ES-I3 (cell line): Measurements from ENCODE around the gene ITPR3.
"Not testable (repeated sequence)": the region's sequence is repeated elsewhere in the genome, so short reads cannot be mapped to it uniquely, and the experiment has no call there.

Experiments
- H3K36me3 ChIP-seq: 2 replicates; pipeline ENCODE4 v1.6.1; 2013; ENCODE audit warnings: mild to moderate bottlenecking, low read length, control low read depth, moderate library complexity; ENCODE audit not compliant: insufficient read depth
- H3K4me1 ChIP-seq: 2 replicates; pipeline ENCODE4 v1.6.1; 2013; ENCODE audit warnings: mild to moderate bottlenecking, control low read depth, low read length; ENCODE audit not compliant: insufficient read depth
- H3K9ac ChIP-seq: 2 replicates; pipeline ENCODE4 v1.6.1; 2013; ENCODE audit warnings: low read depth, mild to moderate bottlenecking, low read length, moderate library complexity
- H3K9me3 ChIP-seq: 2 replicates; pipeline ENCODE4 v1.6.1; 2013; ENCODE audit warnings: mild to moderate bottlenecking, low read length, moderate library complexity; ENCODE audit not compliant: control insufficient read depth, insufficient read depth

ITPR3 gene

DNA sequence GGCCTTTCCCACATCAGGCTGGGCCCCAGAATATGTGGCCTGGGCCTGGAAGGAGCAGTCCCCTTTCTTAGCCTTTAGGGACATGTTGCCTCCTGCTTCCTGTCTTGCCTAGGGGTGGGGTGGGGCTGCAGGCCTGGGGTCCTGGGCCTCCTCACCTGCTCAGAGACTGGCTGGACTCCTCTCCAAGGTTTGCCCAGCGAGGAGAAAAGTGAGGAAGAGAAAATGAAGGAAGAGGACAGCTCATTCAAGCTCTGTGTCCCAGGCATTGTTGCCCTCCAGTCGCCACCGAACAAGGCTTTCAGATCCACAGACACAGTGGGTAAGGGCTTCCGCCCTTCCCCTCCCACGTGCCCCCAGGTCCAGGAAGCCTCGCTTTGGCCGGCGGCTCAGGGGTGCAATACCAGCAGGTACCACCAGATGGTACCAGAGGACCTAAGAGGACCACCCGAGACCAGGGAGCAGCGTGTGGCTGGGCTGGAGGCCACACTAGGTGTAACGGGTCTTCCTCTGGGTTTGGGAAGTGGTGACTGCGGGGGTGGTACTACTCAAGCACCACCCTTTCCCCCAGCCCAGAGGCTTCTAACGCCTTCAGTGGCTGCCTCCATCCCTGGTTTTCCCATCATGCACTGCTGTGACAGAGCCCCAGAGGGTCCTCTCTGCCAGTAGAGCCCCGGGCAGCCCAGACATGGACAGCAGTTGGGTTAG, 35.6 kb upstream of the ITPR3 start:
- no peaks in the 10 kb centered on the region for H3K36me3 ChIP-seq
- H3K4me1 ChIP-seq: peaks cover 18% of the 10 kb centered on the region; the same call in 1 of the 2 replicates
- no peaks in the 10 kb centered on the region for H3K9me3 ChIP-seq
- H3K9ac ChIP-seq: no peak overlapping the region

- no peaks in the 10 kb centered on the region for H3K9me3 ChIP-seq
- H3K4me1 ChIP-seq: peaks cover 24% of the 10 kb centered on the region
- H3K36me3 ChIP-seq: no peaks in the 10 kb centered on the region
- H3K9ac ChIP-seq: no peak overlapping the region
Measured at GRCh38 chr6:33586108-33586640, 34.9 kb upstream of the ITPR3 start.

DNA sequence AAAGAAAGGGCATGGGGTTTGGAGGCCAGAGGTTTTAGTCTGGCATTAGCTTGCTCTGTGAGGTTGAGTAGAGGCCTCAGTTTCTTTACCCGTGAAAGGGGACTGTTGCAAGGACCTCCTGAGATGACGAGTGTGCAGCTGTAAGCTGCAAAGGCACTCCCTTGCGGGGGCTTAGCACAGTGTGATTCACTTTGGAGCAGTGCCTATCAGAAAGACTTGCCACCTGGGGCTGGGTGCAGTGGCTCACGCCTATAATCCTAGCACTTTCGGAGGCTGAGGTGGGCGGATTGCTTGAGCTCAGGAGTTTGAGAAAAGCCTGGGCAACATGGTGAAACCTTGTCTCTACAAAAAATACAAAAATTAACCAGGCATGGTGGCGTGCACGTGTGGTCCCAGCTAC, 33.6 kb upstream of the ITPR3 start:
- no peaks in the 10 kb centered on the region for H3K9me3 ChIP-seq
- no peaks in the 10 kb centered on the region for H3K36me3 ChIP-seq
- peaks cover 30% of the 10 kb centered on the region for H3K4me1 ChIP-seq
- H3K9ac ChIP-seq: no peak overlapping the region

GRCh38 chr6:33588894-33589293, 32.2 kb upstream of the ITPR3 start:
- peaks cover 22% of the 10 kb centered on the region for H3K4me1 ChIP-seq
- no peaks in the 10 kb centered on the region for H3K9me3 ChIP-seq
- H3K9ac ChIP-seq: no peak overlapping the region
- H3K36me3 ChIP-seq: no peaks in the 10 kb centered on the region

GRCh38 chr6:33589392-33589730, 31.8 kb upstream of the ITPR3 start:
- no peaks in the 10 kb centered on the region for H3K9me3 ChIP-seq
- no peak overlapping the region for H3K9ac ChIP-seq
- peaks cover 21% of the 10 kb centered on the region for H3K4me1 ChIP-seq
- H3K36me3 ChIP-seq: no peaks in the 10 kb centered on the region

- Histone ChIP-seq H3K9me3 (no peaks in the 10 kb centered on the region), H3K9ac (peak overlapping the region; percentile 9; the same call in 1 of the 2 replicates), H3K4me1 (peaks cover 21% of the 10 kb centered on the region), H3K36me3 (no peaks in the 10 kb centered on the region)
Measured at GRCh38 chr6:33589731-33590530, 31.2 kb upstream of the ITPR3 start.

DNA sequence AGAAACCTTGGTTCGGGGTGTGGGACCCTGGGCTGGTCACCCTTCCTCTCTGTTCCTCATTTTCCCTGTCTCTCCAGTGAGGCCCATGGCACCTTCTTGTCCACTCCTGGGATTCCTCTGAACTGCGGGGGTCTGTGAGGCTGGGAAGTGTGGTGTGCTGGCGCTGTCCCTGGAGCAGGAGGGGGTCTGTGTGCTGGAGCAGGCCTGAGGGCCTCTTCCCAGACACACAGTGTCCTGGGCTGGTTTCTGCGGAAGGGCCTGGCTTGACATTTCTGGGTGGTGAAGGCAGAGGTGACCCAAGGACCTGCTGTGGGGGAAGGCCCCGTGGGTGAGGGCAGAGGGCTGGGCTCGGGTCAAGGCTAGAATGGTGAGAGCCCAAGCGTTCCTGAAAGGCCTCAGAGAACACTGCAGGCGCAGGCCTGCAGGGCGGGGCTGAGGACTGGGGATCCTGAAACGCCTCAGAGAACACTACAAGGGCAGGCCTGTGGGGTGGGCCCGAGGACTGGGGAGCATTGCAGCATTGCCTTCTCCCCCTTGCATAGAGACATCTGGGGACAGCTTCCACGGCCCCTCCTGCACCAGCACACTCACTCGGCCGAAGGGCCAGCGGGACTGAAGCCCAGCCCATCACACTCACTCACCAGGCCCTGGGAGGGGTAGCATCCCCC, 30.5 kb upstream of the ITPR3 start:
- peaks cover 25% of the 10 kb centered on the region for H3K4me1 ChIP-seq
- H3K9me3 ChIP-seq: no peaks in the 10 kb centered on the region
- peak overlapping the region; percentile 23; the same call in 1 of the 2 replicates for H3K9ac ChIP-seq

GRCh38 chr6:33591424-33592032, 29.6 kb upstream of the ITPR3 start:
- peaks cover 25% of the 10 kb centered on the region for H3K4me1 ChIP-seq
- H3K9ac ChIP-seq: no peak overlapping the region
- H3K9me3 ChIP-seq: no peaks in the 10 kb centered on the region
- no peaks in the 10 kb centered on the region for H3K36me3 ChIP-seq

More for the DNA sequence above, 30.5 kb upstream of the ITPR3 start:
- no peaks in the 10 kb centered on the region for H3K36me3 ChIP-seq

- Histone ChIP-seq H3K4me1 (peaks cover 25% of the 10 kb centered on the region), H3K9ac (no peak overlapping the region), H3K9me3 (no peaks in the 10 kb centered on the region), H3K36me3 (no peaks in the 10 kb centered on the region)
Measured at GRCh38 chr6:33592280-33592594, 28.9 kb upstream of the ITPR3 start.

GRCh38 chr6:33592595-33593413, 28.3 kb upstream of the ITPR3 start:
- no peaks in the 10 kb centered on the region for H3K9me3 ChIP-seq
- H3K9ac ChIP-seq: peak overlapping the region; percentile 44; the same call in 1 of the 2 replicates
- no peaks in the 10 kb centered on the region for H3K36me3 ChIP-seq
- H3K4me1 ChIP-seq: peaks cover 25% of the 10 kb centered on the region

DNA sequence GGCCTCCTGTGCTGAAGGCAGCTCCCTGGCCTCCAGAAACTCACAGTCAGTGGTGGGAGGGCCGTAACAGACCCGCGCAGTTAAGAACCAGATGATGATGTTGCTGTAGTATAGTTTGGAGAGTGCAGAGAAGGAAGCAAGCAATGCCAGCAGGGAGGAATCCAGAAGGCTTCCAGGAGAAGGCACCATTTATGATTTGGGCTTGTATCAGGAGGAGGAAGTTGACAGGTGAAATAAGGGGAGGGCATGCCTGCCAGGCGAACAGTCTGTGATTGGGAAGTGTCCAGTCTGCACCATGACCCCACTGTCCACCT, 27.8 kb upstream of the ITPR3 start:
- peak overlapping the region; percentile 44; the same call in 1 of the 2 replicates for H3K9ac ChIP-seq

DNA sequence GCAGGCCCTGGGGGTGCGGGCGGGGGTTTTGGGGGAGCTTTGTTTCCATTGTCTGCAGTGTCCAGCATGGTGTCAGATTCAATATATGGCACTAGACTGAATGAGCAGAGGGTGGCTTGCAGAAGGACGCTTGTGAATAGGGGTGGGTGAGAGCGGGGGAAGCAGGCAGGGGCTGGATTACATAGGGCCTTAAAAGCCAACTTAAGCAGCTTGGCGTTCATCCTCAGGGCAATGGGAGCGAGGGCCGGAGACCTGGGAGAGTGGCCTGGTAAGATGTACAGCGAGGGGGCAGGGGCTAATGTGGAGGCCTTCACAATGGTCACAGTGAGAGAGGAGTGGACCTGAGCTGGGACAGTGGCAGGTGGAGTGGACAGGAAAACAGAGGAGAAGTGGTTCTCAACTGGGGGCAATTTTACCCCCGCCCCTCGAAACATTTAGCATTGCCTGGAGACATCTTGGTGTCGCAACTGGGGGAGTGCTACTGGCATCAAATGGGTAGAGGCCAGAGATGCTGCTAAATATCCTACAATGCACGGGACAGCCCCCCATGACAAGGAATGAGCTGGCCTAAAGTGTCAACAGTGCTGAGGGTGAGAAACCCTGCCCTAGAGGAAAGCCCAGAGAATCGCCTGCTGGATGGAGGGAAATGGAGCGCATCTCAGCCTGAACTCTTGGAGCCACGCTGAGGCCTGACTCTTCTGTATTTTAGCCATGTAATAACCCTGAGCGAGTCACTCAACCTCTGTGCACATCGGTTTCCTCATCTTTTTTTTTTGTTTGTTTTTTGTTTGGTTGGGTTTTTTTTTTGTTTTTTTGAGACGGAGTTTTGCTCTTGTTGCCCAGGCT, 25.9 kb upstream of the ITPR3 start:
- Histone ChIP-seq H3K9ac (no peak overlapping the region), H3K36me3 (no peaks in the 10 kb centered on the region), H3K9me3 (no peaks in the 10 kb centered on the region), H3K4me1 (peaks cover 21% of the 10 kb centered on the region)

More for the DNA sequence above, 27.8 kb upstream of the ITPR3 start:
- Histone ChIP-seq H3K4me1 (peaks cover 25% of the 10 kb centered on the region), H3K36me3 (no peaks in the 10 kb centered on the region), H3K9me3 (no peaks in the 10 kb centered on the region)

GRCh38 chr6:33596894-33597293, 24.2 kb upstream of the ITPR3 start:
- not testable (repeated sequence) for H3K9ac ChIP-seq, H3K9me3 ChIP-seq, H3K36me3 ChIP-seq, H3K4me1 ChIP-seq
